M059J (cell line): ENCODE results near the gene KLF6. TPM values are rescaled to one million over a fixed set of nuclear protein-coding genes. Genes with fewer than 3 reads are reported as not detected.

Experiments
- DNase-seq: peaks from one replicate; pipeline ENCODE4 v3.0.0-alpha.2; 2012; ENCODE audit warnings: low read depth
- total RNA-seq: library from RNA; depleted of rRNA; stranded (reverse); fragments of >200 nt; shearing (Covaris generic); gene quantifications from 2 replicates; pipeline ENCODE4 v1.2.3, GENCODE V29; 2014; rRNA removed

The KLF6 gene
- total RNA-seq, result 4.8 and 9.9 TPM in 2 replicates

- no peak for DNase-seq
Observed at GRCh38 chr10:3784510-3785250, at the start of gene KLF6. KLF6 (minus strand) TSS chr10:3785209; CDS start chr10:3785014, 195 bp downstream.

GRCh38 chr10:3834404-3834803 lies 49.4 kb upstream of the KLF6 start:
- no peak for DNase-seq

- DNase-seq, result no peak
Observed at GRCh38 chr10:3833046-3833445, 48.0 kb upstream of the KLF6 start.

- no peak for DNase-seq
Observed at GRCh38 chr10:3832022-3832786, 47.2 kb upstream of the KLF6 start.

GRCh38 chr10:3831608-3832007 lies 46.6 kb upstream of the KLF6 start:
- no peak for DNase-seq

GRCh38 chr10:3830946-3831345 lies 45.9 kb upstream of the KLF6 start:
- no peak for DNase-seq

- no peak for DNase-seq
Observed at GRCh38 chr10:3829156-3830050, 44.4 kb upstream of the KLF6 start.

GRCh38 chr10:3828404-3829155 lies 43.6 kb upstream of the KLF6 start:
- peak; percentile 71 for DNase-seq

- DNase-seq, result no peak
Observed at GRCh38 chr10:3827768-3828403, 42.9 kb upstream of the KLF6 start.

GRCh38 chr10:3827266-3827665 lies 42.3 kb upstream of the KLF6 start:
- no peak for DNase-seq

GRCh38 chr10:3825862-3826351 lies 40.9 kb upstream of the KLF6 start:
- DNase-seq, result peak; percentile 74

GRCh38 chr10:3825244-3825643 lies 40.2 kb upstream of the KLF6 start:
- DNase-seq, result peak; percentile 90

GRCh38 chr10:3822541-3823330 lies 37.7 kb upstream of the KLF6 start:
- no peak for DNase-seq

GRCh38 chr10:3820255-3820654 lies 35.2 kb upstream of the KLF6 start:
- DNase-seq, result no peak

GRCh38 chr10:3816995-3817394 lies 32.0 kb upstream of the KLF6 start:
- DNase-seq, result no peak

GRCh38 chr10:3814838-3815220 lies 29.8 kb upstream of the KLF6 start:
- DNase-seq, result no peak

GRCh38 chr10:3813986-3814837 lies 29.2 kb upstream of the KLF6 start:
- DNase-seq, result peak; percentile 61

- peak; percentile 13 for DNase-seq
Observed at GRCh38 chr10:3813267-3813666, 28.3 kb upstream of the KLF6 start.

GRCh38 chr10:3812141-3812540 lies 27.1 kb upstream of the KLF6 start:
- DNase-seq, result no peak
